GM21737 (cell line): ENCODE results near the gene PTX4.

ENCODE experiments used
- ATAC-seq: cut with Tn5 transposase; IDR thresholded peaks from one replicate; pipeline ENCODE4 v1.9.1; 2021; ENCODE audit warnings: mild to moderate bottlenecking, moderate library complexity; ENCODE audit not compliant: unreplicated experiment

The PTX4 gene

DNA sequence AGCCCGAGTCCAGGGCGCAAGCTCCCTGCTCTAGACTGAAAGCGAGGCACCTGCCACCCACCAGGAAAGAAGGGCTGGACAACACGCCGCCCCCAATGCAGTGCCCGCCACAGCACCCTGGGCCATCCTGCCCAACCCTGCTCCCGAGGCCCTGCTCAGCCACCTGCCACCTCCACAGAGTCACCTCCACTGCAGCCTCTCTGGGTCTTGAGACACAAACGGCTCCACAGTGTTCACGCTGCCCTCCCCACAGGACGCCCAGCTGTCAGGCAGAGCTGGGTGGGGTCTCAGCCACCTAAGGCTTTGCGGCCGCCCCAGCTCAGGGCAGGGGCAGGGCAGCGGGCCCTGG lies 23.2 kb downstream of the PTX4 start:
- ATAC-seq, result no peak

DNA sequence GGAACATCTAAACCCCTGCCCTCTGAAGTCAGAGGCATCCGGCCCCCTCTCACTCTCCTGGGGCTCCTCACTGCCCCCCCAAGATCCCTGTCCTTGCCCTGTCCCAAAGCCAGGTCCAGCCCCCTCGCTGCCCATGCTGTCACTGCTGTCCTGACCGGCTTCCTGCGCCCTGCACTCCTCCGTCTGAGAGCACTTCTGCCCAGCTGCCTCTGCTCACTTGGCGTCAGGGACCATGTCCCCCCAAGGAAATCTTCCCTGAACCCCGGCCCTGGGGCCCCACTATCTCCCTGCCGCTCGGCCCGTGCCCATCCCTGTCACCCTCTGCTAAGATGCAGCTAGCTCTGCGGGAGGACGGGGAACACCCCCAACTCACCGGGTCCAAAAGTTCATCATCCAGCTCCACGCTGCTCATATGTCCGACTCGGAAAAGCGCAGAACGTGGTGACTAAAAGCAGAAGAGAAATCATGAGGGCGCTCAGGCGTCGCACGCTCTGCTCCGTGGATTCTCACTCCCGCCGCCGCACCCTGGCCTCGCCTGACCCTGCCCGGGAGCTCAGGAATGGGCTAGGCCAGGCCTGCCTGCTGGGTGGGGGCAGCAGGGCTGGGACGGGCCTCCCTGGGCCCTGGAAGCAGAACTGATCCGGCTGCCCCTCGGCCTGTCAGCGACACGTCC lies 23.7 kb downstream of the PTX4 start:
- ATAC-seq, result no peak

DNA sequence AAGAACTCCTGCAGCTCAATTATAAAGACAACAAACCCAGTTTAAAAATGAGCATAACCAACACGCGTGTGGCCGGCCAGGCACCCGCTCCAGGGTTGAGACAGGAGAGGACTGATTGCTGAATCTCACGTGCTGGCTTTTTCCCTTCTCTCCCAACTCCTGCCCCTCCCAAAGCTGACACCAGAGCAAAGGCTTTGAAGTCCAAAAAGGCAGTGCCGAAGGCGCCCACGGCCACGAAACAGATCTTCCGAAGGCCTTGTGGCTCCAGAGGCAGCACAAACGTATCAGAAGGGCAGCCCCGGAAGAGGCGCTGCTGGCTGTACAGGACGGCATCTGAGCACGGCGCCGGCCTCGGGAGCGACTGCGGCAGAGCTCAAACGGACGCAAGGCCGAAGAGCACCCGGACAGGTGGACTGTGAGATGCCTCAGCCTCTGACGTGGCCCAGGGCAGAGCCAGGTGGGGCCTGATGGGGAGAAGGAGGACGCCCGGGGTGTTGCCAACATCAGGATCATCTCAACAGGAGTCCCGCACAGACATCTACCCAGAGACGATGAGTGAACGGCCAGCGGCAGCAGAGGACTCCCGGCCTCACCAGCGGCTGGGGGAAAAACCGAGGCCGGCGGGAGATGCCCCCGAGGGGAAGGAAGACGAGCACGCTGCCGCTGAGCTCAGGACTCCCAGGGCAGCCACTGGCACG lies 24.4 kb downstream of the PTX4 start:
- no peak for ATAC-seq

DNA sequence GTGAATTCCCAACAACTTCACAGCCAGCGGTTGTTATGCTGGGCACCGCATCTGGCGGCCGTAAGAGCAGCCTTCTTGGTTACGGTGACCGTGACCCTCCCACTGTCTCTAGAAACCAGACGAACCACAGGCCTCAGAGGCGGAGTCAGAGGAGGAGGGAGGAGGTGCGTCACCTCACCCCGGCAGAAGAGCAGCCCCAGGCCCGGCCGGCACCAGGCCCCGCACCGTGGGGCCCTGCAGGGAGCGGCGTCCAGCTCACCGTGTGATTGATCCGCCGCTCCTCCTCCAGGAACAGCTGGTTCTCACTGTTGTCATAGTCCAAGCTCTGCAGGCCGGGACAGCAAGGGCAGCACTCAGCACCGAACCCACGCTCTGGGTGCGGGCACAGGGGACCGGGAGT lies 27.6 kb downstream of the PTX4 start:
- no peak for ATAC-seq

DNA sequence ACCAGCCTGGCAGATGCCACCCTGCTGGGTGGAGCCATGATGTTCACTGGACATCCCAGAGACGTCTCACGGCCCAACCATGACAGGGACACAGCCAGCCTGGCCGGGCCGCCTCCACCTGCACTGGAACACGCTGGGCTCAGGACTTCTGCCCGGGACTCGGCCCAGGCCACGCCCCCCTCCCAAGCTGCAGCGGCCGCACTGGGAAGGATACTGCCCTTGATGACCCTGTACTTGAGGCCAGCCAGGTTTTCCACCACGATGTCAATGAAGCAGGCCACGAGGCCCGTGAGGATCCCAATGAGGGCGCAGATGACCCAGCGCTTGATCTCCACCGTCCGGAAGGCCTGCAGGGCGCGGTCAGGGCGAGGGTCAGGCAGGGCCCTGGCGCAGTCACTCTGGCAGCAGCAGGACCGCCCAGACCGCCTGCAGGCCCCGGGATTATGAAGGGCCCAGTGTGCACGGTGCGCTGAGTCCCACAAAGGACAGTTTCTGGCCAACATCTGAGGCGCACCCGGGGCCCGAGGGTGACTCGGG lies 28.1 kb downstream of the PTX4 start:
- ATAC-seq, result no peak

DNA sequence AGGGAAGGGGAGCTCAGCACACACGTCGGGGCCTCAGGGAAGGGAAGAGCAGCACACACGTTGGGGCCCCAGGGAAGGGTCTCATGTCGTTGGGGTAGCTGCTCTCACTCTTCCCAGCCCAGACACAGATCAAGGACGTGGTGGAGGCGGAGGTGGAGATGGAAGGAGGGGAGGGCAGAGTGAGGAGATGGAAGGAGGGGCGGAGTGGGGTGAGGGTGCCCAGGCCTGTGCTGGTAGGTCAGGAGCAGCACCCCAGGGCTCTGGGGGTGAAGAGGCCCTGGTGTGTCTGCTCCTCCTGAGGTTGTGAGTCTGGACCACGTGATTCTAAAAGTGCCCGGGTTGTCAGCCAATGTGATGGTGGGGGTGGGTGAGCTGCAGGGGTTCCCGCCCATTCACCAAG lies 28.8 kb downstream of the PTX4 start:
- ATAC-seq, result no peak

DNA sequence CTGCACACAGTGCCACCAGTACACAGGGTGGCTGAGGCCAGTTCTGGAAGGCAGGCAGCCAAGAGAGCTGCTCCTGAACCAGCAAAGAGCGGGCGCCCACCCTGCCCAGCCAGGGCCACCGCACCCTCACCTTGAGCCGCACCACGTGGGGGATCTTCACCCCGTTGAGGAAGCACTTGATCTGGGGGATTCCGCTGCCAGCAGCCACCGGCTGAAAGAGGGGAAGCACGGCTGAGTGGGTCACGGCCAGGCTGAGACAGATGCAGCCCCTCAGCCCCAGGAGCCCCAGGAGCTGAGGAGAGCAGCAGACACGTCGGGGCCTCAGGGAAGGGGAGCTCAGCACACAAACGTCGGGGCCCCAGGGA lies 29.8 kb downstream of the PTX4 start:
- ATAC-seq, result no peak

DNA sequence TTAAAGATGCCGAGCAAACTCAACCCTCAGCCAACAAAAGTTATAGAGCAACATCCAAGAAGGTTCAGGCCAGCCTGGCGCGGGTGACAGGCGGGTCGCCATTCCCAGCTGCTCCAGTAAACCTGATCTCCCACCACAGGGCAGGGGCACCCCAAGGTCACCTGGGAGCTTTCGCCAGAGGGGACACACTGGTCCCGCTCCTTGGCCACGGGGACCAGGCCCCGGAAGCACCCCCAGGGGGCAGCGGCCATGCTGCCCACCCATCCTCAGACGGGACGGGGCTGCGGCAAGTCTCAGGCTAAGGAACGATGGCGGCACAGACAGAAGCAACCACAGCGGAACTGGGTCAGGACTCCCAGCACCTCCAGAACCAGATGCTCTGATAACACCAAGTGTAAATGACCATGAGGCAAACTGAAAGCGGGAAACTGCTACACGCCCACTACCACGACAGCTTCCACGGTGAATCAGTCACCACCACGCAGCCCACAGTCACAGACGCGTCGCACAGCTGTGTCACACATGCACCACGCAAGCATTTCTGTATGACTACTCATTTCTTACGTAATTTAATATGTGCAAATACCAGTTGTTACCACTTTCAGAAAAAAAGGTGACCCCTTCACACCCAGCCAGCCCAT lies 30.3 kb downstream of the PTX4 start:
- ATAC-seq, result no peak

DNA sequence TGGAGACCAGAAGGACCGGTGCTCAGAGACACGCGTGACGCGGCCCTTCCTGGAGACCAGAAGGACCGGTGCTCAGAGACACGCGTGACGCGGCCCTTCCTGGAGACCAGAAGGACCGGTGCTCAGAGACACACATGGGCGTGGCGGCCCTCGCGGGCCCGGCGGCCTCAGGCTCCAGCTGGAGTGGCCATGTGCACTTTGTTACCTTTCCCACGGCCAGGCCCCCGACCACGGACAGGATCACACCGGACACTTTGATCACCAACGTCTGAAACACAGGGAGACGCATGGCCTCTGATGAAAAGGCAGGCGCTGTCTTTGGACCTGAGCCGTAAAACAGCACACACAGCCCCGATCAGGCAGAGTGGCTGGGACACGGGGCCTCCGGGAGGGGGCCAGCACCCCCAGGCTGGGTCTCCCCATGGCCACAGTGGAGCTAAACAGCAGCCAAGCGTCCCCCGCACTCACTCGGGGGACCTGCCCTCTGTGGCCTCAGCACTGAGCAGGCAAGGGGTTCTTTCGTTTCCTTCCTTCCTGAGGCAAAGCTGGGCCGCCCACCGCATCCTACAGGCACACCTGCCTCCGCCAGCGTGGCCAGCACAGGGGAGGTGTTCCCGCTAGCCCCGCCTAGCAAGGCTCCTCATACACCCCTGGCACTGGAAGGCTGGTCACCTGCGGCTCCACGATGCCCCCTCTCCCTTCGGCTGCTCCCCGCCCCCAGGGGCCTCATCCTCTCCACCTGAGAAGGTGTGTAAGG lies 31.1 kb downstream of the PTX4 start:
- ATAC-seq, result no peak

DNA sequence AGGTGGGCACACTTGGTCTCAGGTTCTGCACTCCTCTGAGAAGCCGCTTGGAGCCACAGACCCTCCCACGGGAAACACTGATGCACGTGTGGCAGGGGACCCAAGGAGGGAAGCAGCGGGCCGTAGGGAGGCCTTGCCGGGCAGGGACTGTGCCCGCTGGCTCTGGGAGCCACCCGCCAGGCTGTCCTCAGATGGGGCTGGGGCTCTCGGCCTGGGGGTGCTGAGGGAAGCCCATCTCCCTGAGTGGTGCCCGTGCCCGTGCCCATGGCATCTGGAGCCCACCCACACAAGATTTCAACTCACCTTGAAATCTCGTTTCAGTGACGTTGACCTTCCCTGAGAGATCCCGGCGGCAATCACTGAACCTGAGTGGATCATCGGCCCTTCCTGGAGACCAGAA lies 31.8 kb downstream of the PTX4 start:
- no peak for ATAC-seq

DNA sequence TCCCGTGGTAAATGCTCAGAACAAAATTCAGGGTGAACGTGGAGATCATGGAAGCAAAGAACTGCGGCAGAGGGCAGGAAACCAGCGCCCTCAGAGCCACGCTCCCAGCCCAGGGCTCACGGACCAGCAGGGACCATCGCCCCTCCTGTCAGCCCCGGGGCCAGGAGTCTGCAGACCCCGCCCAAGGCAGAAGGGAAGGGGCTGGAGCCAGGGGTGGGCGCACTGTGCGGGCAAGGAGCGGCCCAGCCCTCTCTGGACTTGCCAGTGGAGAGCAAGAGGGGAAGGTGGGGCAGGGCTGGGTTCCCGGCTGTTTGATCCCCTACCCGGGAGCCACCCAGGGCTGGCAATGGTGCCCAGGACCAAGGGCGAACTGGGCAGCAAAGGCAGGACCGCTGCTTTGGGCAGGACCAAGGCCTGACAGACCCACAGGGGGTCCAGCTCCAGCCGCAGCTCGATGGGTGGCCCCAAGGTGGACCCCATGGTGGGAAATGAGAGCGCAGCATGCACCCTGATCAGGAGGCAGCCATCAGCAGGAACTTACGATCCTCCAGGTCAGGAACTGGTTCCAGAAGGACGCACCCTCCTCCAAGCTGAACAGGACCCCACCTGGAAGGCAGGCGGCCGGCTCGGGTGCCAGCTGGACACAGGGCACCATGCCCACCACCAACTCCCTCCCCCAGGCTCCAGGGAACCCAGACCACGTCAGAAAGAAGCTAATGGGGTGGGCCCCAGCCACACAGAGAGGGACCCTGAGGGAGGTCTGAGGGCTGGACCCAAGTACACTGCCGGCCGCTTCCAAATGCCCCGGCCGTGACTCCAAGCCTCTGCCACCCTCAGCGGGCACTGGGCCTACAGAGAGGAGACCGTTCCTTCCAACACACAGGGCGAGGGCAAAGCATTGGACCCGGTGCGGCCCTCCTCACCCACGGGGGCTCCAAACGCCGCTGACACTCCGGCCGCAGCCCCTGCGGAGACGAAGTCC lies 33.3 kb downstream of the PTX4 start:
- ATAC-seq, result no peak

DNA sequence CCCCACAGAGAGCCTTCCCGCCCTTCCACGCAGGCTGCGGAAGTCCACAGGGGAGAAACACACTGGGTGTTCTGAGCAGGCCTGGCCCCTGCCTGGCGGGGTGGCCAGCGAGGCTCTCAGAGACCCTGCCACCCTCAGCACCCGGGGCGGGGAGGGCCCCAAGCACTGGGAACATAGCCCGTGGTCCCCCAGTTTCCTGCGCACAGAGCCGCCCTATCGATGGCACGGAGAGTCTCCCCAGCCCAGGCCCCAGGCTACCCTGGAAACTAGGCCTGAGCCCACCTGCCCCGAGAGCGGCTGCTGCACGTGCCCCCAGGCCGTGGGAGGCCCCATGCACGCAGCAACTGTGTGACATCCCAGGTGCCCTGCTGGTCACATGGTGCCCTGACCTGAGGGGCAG lies 34.2 kb downstream of the PTX4 start:
- ATAC-seq, result no peak

DNA sequence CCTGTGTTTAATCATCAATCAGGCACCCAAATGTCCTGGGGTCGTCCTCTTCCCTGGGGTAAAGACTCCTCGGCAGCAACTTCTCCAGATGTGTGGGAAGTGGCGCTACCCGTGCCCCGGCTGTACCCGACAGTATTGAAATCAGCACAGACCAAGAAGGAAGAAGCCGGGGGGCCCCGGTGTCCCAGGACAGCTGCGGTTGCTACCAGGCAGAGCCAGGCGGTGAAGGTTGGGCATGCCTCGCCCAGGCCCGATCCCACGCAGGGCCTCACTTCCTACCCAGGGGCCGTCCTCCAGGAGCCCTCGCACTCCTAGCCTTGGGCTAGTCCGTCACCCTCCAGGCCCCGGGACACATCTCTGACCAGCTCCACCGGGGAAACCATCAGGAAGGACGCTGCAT lies 35.4 kb downstream of the PTX4 start:
- no peak for ATAC-seq

DNA sequence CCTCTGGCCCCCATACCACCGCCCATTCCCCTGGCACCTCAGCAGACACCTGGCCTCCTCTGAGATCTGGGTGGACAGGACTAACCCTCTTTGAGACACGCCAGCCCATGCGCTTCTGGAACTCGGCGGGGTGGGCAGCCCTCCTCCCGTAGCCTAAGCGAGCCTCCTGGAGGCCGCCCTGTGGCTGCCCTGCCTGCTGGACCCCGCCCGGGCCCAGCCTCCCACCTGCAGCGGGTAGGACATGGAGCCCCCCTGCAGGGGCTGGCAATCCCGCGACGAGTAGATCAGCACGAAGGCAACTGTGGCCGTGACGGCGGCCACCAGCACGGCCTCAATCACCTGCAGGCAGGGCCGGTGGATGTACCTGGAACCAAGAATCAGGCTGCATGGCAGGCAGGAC lies 36.2 kb downstream of the PTX4 start:
- ATAC-seq, result no peak

DNA sequence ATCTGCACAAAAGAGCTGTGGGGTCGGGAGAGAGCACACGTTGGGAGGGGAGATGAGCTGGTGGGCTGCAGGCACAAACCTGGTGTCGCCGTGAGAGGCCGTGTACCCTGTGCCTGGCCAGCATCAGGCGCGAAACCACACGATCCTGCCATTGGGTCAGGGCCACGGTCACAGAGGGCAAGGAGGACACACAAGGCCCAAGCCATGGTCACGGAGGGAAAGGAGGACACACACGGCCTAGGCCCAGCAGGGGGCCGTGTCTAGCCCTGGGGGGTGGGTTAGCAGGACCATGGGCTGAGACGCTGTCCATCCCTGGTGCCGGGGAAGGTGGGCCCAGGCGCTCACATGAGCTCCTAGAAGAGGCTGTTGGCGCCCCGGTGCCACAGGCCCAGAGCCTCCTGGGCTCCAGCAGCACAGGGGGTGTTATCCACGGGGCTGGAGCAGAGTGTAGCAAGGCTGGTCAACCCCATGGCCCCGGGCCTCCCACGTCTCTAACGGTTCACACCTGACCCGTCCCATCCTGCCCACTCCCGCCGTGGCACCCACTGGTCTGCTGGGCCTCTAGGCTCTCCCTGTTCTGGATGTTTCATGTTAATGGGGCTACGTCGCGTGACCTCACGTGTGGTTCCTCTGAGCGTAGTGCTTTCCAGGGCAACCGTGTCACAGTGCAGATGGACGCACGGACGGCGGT lies 36.9 kb downstream of the PTX4 start:
- no peak for ATAC-seq

DNA sequence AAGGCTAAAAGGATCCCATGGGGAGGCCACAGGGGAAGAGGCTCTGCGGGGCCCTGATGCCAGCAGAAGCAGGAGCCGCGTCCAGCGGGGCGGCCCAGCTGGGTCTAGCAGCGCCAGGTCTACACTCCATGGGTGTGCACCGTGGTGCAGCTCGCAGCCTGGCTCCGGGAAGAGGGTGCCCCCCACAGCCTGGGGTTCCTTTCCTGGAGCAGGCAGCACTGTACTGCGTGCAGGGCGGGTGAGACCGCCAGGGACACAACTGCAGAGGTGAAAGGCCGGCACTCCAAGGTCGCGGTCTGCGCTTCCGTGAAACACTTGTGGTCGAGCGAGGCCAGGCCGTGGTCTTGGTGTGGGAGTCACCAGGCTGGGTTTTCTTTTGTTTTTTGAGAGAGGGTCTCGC lies 37.9 kb downstream of the PTX4 start:
- ATAC-seq, result no peak

DNA sequence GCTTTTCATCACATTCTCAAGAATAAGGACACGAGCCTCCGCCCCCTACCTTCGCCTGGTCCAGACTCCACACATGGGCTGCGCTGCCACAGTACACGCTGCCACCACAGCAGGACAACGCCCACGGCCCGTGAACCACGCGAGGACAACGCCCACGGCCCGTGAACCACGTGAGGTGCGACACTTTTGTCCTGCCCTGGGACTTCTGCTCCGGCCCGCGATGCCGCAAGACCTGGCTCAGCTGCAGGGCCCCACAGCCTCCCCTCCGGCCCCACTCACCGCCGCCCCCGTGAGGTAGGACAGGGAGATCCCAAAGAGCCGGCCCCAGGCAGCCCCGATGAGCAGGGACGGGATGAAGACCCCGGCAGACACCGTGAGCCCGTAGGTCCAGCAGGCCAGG lies 38.5 kb downstream of the PTX4 start:
- no peak for ATAC-seq

DNA sequence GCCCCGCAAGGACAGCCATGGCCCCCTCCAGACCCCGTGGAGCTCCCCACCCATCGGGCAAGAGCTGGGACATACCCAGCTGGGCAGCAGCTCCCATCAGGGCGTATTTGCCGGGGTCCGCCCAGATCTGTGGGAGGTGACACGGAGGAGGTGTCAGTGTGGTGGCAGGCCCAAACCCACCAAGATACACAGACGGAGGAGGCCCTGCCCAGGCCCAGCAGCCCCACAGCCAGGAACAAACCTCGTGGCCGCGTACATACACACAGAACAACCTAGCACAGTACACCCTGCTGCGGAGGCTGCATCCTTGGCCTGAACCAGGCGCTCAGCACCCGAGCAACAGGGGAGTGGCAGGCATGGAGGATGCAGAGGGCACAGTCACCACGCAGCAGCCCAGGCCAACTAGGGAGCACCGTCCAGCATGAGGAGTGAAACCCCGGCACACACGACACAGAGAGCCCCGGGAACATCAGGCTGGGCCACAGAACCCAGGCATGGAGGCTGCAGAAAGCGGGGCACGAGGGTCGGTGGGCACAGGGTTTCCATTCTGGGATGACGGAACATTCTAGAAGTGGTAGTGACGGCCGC lies 39.4 kb downstream of the PTX4 start:
- no peak for ATAC-seq

DNA sequence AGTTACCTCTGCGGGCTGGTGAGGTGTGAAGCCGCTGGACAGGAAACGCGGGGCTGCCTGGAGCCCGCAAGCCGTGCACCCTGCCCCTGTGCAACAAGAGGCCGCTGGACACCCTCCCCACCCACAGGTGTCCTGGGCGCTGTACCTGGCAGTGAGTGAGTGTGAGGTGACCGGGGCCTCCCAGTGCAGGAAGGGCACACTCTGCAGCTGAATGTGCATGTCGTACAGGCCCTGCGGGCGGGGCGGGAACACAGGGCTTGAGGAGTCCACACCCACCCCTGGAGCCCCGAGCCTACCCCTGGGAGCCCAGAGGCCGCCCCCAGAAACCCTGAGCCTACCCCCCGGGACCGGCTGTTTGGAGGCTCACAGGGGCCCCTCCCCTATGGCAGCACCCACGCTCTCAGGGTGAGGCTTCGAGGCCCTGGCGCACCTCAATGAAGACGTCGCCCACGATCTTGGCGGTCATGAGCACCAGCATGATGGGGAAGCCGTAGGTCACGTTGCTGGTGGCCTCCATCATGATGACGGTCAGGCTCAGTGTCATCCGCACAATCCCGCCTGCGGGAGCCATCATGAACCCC lies 40.1 kb downstream of the PTX4 start:
- no peak for ATAC-seq
